CD8-positive, alpha-beta memory T cell (primary cell): ENCODE results near the gene TPST2. TPM values are rescaled to one million over a fixed set of nuclear protein-coding genes. Genes with fewer than 3 reads are reported as not detected.
"Not testable (repeated sequence)": the region's sequence is repeated elsewhere in the genome, so short reads cannot be mapped to it uniquely, and the experiment has no call there.

Source experiments
- CTCF ChIA-PET: fragments of 350-600 bp; sonication (Branson Sonifier 250); formaldehyde crosslinking; loops from one replicate; lab custom pipeline; 2021; ENCODE audit warnings: antibody characterized with exemption; lab: Charles Lee
- POLR2A ChIA-PET: fragments of 350-600 bp; sonication (Branson Sonifier 250); formaldehyde crosslinking; loops from one replicate; lab custom pipeline; 2021; ENCODE audit warnings: antibody characterized with exemption; lab: Charles Lee
- DNase-seq, 5 donors: peaks; one replicate each; pipeline versions ENCODE4 v3.0.0 to v3.0.0-alpha.2; 2020 to 2022; ENCODE audit warnings: mixed read lengths in 1 of 5
- H3K27ac ChIP-seq: one replicate; pipeline ENCODE4 v1.7.0; 2013; ENCODE audit warnings: low read depth, mild to moderate bottlenecking, low read length, moderate library complexity
- H3K27me3 ChIP-seq: 2 replicates; pipeline ENCODE4 v1.7.0; 2013; ENCODE audit warnings: low read length, mild to moderate bottlenecking; ENCODE audit not compliant: insufficient read depth, poor library complexity, severe bottlenecking
- H3K36me3 ChIP-seq: 2 replicates; pipeline ENCODE4 v1.7.0; 2013; ENCODE audit warnings: mild to moderate bottlenecking, low read length, moderate library complexity; ENCODE audit not compliant: insufficient read depth
- H3K4me1 ChIP-seq: 2 replicates; pipeline ENCODE4 v1.7.0; 2013; ENCODE audit warnings: mild to moderate bottlenecking, low read length, moderate library complexity; ENCODE audit not compliant: insufficient read depth
- H3K4me3 ChIP-seq: 2 replicates; pipeline ENCODE4 v1.7.0; 2013; ENCODE audit warnings: mild to moderate bottlenecking, low read length
- H3K9me3 ChIP-seq: 2 replicates; pipeline ENCODE4 v1.7.0; 2013; ENCODE audit warnings: mild to moderate bottlenecking, low read length
- H3K27ac Mint-ChIP-seq, 8 donors: one replicate each; pipeline ENCODE4 v1.8.0; 2020 to 2021; ENCODE audit warnings: mixed read lengths in 8 of 8, mild to moderate bottlenecking in 6 of 8, inconsistent platforms in 3 of 8, moderate library complexity in 3 of 8
- H3K27me3 Mint-ChIP-seq, 2 donors: one replicate each; pipeline ENCODE4 v1.8.0; 2020 to 2021; ENCODE audit warnings: mixed read lengths in 2 of 2, mild to moderate bottlenecking in 1 of 2, moderate library complexity in 1 of 2
- H3K36me3 Mint-ChIP-seq, 3 donors: one replicate each; pipeline ENCODE4 v1.8.0; 2020 to 2021; ENCODE audit warnings: mixed read lengths in 3 of 3, inconsistent platforms in 1 of 3, mild to moderate bottlenecking in 1 of 3
- H3K4me1 Mint-ChIP-seq, 3 donors: one replicate each; pipeline ENCODE4 v1.8.0; 2020 to 2021; ENCODE audit warnings: mixed read lengths in 3 of 3, inconsistent platforms in 1 of 3, mild to moderate bottlenecking in 1 of 3
- H3K4me3 Mint-ChIP-seq, 7 donors: one replicate each; pipeline ENCODE4 v1.8.0; 2020 to 2021; ENCODE audit warnings: mixed read lengths in 7 of 7, mild to moderate bottlenecking in 6 of 7, moderate library complexity in 4 of 7, inconsistent platforms in 2 of 7
- H3K9me3 Mint-ChIP-seq, 5 donors: one replicate each; pipeline ENCODE4 v1.8.0; 2020 to 2022; ENCODE audit warnings: mixed read lengths in 5 of 5, mild to moderate bottlenecking in 3 of 5, moderate library complexity in 2 of 5, inconsistent platforms in 1 of 5
- polyA plus RNA-seq: library from polyadenylated mRNA; unstranded; fragments of 300-500 nt; fragmentation: Illumina TruSeq; gene quantifications from one replicate; pipeline ENCODE4 v1.2.3, GENCODE V29; 2021
- total RNA-seq, 2 experiments: library from RNA; stranded (reverse); gene quantifications; one replicate each; pipeline ENCODE4 v1.2.3, GENCODE V29; 2021

Gene TPST2
- total and polyA plus RNA-seq, 3 experiments from 2014 or later: 36.7 to 201 (median 37.3) TPM

GRCh38 chr22:26536056-26536761, 53.7 kb downstream of the TPST2 start:
- Histone ChIP-seq H3K27me3 (no peaks in the 10 kb centered on the region), H3K36me3 (peaks cover 29% of the 10 kb centered on the region), H3K4me1 (no peaks in the 10 kb centered on the region), H3K27ac (no peak overlapping the region), H3K4me3 (no peak overlapping the region), H3K9me3 (no peaks in the 10 kb centered on the region)
- DNase-seq: no peak
- CTCF ChIA-PET: interaction anchor here (2.7 kb wide), 1 partner anchor 33 kb away, joined by 10 read pairs; no protein-coding TSS in a partner anchor
- Mint-ChIP-seq H3K4me1 (peaks cover 16 to 33% (median 32%) of the 10 kb centered on the region in 3 donors), H3K27ac (peak overlapping the region in 3 of 8 donors; percentile 43 to 70 (median 50)), H3K27me3 (no peaks in the 10 kb centered on the region), H3K9me3 (no peaks in the 10 kb centered on the region), H3K36me3 (peaks cover 0 to 88% (median 15%) of the 10 kb centered on the region in 3 donors), H3K4me3 (no peak overlapping the region)
- POLR2A ChIA-PET: no interaction called here

- Histone ChIP-seq H3K36me3 (peaks cover 32% of the 10 kb centered on the region), H3K27me3 (no peaks in the 10 kb centered on the region), H3K4me3 (no peak overlapping the region), H3K9me3 (no peaks in the 10 kb centered on the region), H3K27ac (no peak overlapping the region), H3K4me1 (no peaks in the 10 kb centered on the region)
- H3K4me3 Mint-ChIP-seq: no peak overlapping the region
- ChIA-PET CTCF (interaction anchor here (1.4 to 2.7 kb wide), 2 partner anchors 11 to 32 kb away, joined by 4 to 10 read pairs; no protein-coding TSS in a partner anchor), POLR2A (no interaction called here)
- H3K36me3 Mint-ChIP-seq: peaks cover 0 to 88% (median 17%) of the 10 kb centered on the region in 3 donors
- no peaks in the 10 kb centered on the region for H3K27me3 Mint-ChIP-seq
- no peaks in the 10 kb centered on the region for H3K9me3 Mint-ChIP-seq
- peaks cover 16 to 33% (median 32%) of the 10 kb centered on the region in 3 donors for H3K4me1 Mint-ChIP-seq
- peak overlapping the region in 5 of 8 donors; percentile 17 to 76 (median 61) for H3K27ac Mint-ChIP-seq
- no peak for DNase-seq
Measured at GRCh38 chr22:26535603-26535908, 54.4 kb downstream of the TPST2 start.

- Mint-ChIP-seq H3K4me3 (no peak overlapping the region), H3K27me3 (no peaks in the 10 kb centered on the region), H3K36me3 (peaks cover 0 to 88% (median 19%) of the 10 kb centered on the region in 3 donors), H3K27ac (peak overlapping the region in 7 of 8 donors; percentile 32 to 76 (median 61)), H3K4me1 (peaks cover 16 to 33% (median 32%) of the 10 kb centered on the region in 3 donors), H3K9me3 (no peaks in the 10 kb centered on the region)
- Histone ChIP-seq H3K27me3 (no peaks in the 10 kb centered on the region), H3K27ac (no peak overlapping the region), H3K4me1 (no peaks in the 10 kb centered on the region), H3K36me3 (peaks cover 31% of the 10 kb centered on the region), H3K4me3 (no peak overlapping the region), H3K9me3 (no peaks in the 10 kb centered on the region)
- CTCF ChIA-PET: interaction anchor here (1.4 to 2.7 kb wide), 2 partner anchors 11 to 32 kb away, joined by 4 to 10 read pairs; no protein-coding TSS in a partner anchor
- POLR2A ChIA-PET: no interaction called here
- DNase-seq: no peak
Measured at GRCh38 chr22:26534874-26535602, 54.9 kb downstream of the TPST2 start.

- DNase-seq: no peak
- H3K27me3 Mint-ChIP-seq: no peaks in the 10 kb centered on the region
- H3K36me3 Mint-ChIP-seq: peaks cover 0 to 88% (median 19%) of the 10 kb centered on the region in 3 donors
- Histone ChIP-seq H3K4me1 (no peaks in the 10 kb centered on the region), H3K36me3 (peaks cover 37% of the 10 kb centered on the region), H3K27me3 (no peaks in the 10 kb centered on the region), H3K27ac (no peak overlapping the region), H3K4me3 (no peak overlapping the region), H3K9me3 (no peaks in the 10 kb centered on the region)
- H3K4me1 Mint-ChIP-seq: peaks cover 16 to 32% (median 32%) of the 10 kb centered on the region in 3 donors
- H3K27ac Mint-ChIP-seq: peak overlapping the region in 1 of 8 donors; percentile 70
- POLR2A ChIA-PET: no interaction called here
- H3K4me3 Mint-ChIP-seq: no peak overlapping the region
- no peaks in the 10 kb centered on the region for H3K9me3 Mint-ChIP-seq
- CTCF ChIA-PET: interaction anchor here (1.4 to 2.7 kb wide), 2 partner anchors 12 to 31 kb away, joined by 4 to 10 read pairs; no protein-coding TSS in a partner anchor
Measured at GRCh38 chr22:26534171-26534855, 55.6 kb downstream of the TPST2 start.

- Histone ChIP-seq H3K27me3 (no peaks in the 10 kb centered on the region), H3K4me3 (no peak overlapping the region), H3K36me3 (peaks cover 64% of the 10 kb centered on the region), H3K4me1 (no peaks in the 10 kb centered on the region), H3K27ac (no peak overlapping the region), H3K9me3 (no peaks in the 10 kb centered on the region)
- no peak overlapping the region for H3K4me3 Mint-ChIP-seq
- no peaks in the 10 kb centered on the region for H3K27me3 Mint-ChIP-seq
- H3K4me1 Mint-ChIP-seq: peaks cover 0 to 6% (median 5%) of the 10 kb centered on the region in 3 donors
- no peak for DNase-seq
- ChIA-PET CTCF (no interaction called here), POLR2A (no interaction called here)
- H3K9me3 Mint-ChIP-seq: no peaks in the 10 kb centered on the region
- peaks cover 0 to 89% (median 23%) of the 10 kb centered on the region in 3 donors for H3K36me3 Mint-ChIP-seq
- peak overlapping the region in 1 of 8 donors; percentile 66 for H3K27ac Mint-ChIP-seq
Measured at GRCh38 chr22:26529345-26529744, 60.6 kb downstream of the TPST2 start.

- H3K9me3 ChIP-seq, H3K27ac ChIP-seq, POLR2A ChIA-PET, H3K9me3 Mint-ChIP-seq, H3K27me3 Mint-ChIP-seq, H3K4me3 ChIP-seq, CTCF ChIA-PET, H3K4me3 Mint-ChIP-seq, H3K4me1 Mint-ChIP-seq, DNase-seq, H3K27me3 ChIP-seq, H3K4me1 ChIP-seq: not testable (repeated sequence)
- peaks cover 0 to 93% (median 23%) of the 10 kb centered on the region in 3 donors for H3K36me3 Mint-ChIP-seq
- peak overlapping the region in 2 of 8 donors; percentile 38 to 66 for H3K27ac Mint-ChIP-seq
- peaks cover 64% of the 10 kb centered on the region for H3K36me3 ChIP-seq
Measured at GRCh38 chr22:26528518-26528917, 61.4 kb downstream of the TPST2 start.

GRCh38 chr22:26527574-26528465, 62.1 kb downstream of the TPST2 start:
- Mint-ChIP-seq H3K4me1 (peaks cover 0 to 2% (median 1%) of the 10 kb centered on the region in 3 donors), H3K4me3 (no peak overlapping the region), H3K27ac (peak overlapping the region in 6 of 8 donors; percentile 18 to 92 (median 54)), H3K36me3 (peaks cover 0 to 90% (median 24%) of the 10 kb centered on the region in 3 donors), H3K27me3 (no peaks in the 10 kb centered on the region), H3K9me3 (no peaks in the 10 kb centered on the region)
- Histone ChIP-seq H3K36me3 (peaks cover 62% of the 10 kb centered on the region), H3K27ac (no peak overlapping the region), H3K4me3 (no peak overlapping the region), H3K9me3 (no peaks in the 10 kb centered on the region), H3K4me1 (no peaks in the 10 kb centered on the region), H3K27me3 (no peaks in the 10 kb centered on the region)
- POLR2A ChIA-PET: no interaction called here
- DNase-seq: no peak
- CTCF ChIA-PET: interaction anchor here (1.0 kb wide), 1 partner anchor 114 kb away, joined by 3 read pairs; no protein-coding TSS in a partner anchor
